AG09319 (cell line): Measurements from ENCODE around the gene MYO15A.
"Not testable (repeated sequence)": the region's sequence is repeated elsewhere in the genome, so short reads cannot be mapped to it uniquely, and the experiment has no call there.

Experiments
- DNase-seq: peaks from one replicate; pipeline ENCODE4 v3.0.0-alpha.2; 2010; ENCODE audit warnings: low read depth; ENCODE audit errors: extremely low read depth
- TF ChIP-seq, protein P1 (sequence below): IDR thresholded peaks from 2 replicates; pipeline ENCODE4 v1.5.1; 2011; ENCODE audit warnings: low read depth, mild to moderate bottlenecking, inconsistent platforms, low read length, moderate library complexity

MYO15A gene

DNA sequence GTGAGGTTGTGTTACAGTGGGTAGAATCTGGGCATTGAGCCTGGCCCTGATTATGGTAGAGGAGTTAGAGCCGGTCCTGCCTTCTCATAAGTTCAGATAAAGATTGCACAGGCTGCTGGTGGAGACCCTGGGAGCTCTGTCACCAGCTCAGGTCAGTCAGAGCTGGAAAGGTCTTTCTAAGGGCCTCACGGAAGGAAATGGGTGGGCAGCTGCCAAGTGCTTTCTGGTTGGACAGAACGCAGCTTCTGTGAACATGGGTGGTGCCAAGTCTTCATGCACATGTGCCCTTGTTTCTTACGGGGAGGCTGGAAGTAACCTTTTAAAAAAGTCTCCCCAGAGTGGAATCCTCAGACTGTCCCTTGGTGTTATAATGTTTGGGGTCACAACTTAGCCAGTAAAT, 90.0 kb downstream of the MYO15A start:
- TF ChIP-seq, protein P1, sequence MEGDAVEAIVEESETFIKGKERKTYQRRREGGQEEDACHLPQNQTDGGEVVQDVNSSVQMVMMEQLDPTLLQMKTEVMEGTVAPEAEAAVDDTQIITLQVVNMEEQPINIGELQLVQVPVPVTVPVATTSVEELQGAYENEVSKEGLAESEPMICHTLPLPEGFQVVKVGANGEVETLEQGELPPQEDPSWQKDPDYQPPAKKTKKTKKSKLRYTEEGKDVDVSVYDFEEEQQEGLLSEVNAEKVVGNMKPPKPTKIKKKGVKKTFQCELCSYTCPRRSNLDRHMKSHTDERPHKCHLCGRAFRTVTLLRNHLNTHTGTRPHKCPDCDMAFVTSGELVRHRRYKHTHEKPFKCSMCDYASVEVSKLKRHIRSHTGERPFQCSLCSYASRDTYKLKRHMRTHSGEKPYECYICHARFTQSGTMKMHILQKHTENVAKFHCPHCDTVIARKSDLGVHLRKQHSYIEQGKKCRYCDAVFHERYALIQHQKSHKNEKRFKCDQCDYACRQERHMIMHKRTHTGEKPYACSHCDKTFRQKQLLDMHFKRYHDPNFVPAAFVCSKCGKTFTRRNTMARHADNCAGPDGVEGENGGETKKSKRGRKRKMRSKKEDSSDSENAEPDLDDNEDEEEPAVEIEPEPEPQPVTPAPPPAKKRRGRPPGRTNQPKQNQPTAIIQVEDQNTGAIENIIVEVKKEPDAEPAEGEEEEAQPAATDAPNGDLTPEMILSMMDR: no peak

DNA sequence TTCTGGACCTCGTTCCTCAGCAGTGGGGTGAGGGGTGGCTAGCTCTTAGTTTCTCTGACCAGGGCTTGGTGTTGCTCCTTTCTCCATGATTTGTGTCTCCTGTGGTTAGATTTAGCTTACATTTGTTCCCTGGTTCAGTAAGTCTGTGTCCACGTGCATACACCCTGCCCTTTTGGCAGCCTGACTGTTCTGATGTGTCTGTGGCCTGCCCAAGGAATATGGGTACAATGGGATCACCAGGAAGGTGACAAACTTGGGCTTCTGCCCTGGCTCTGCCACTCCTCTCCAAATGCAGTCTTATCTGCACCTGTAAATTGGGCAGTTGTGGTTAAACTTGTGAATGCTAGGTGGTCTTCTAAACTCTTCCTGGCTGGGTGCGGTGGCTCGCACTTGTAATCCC, 92.6 kb downstream of the MYO15A start:
- TF ChIP-seq, protein P1: no peak
- no peak for DNase-seq

More for the DNA sequence above, 90.0 kb downstream of the MYO15A start:
- DNase-seq: no peak

DNA sequence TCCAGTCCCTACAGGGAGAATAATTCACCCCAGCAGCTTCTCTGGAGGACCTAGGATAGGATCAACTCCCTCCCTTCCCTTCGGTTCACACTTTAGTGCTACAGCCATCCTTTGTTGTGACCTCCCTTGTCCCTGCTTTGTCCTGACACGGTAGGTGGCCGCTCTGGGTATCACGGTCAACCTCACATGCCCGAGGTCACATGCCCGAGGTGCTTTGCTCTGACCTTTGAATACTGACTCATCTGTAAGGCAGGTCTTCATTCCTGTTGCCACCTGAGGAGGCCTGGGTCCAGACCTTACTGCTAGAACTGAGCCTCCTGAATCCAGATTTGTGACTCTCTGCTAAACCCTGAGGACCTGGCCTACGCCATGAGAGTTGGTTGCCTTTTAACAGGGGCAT, 94.8 kb downstream of the MYO15A start:
- TF ChIP-seq, protein P1: no peak
- no peak for DNase-seq

DNA sequence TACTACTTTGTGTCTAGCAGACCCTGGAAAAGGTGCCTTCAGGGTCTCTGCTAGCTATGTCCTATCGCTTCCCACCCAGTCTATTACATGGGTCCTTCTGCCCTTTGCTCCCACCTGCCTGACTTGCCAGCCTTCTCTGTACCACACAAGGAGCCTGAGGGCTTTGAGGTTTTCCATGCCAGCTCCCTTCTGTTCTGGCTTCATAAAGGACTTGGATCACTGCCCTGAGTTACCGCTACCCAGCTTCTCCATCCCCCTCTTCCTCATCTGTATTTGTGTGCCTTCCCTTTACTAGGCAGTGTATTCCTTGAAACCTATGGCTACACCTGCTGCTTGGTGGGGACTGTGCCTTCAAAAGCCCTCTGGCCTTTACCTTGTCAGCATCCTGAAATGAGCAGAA, 97.3 kb downstream of the MYO15A start:
- DNase-seq: no peak
- TF ChIP-seq, protein P1: no peak

DNA sequence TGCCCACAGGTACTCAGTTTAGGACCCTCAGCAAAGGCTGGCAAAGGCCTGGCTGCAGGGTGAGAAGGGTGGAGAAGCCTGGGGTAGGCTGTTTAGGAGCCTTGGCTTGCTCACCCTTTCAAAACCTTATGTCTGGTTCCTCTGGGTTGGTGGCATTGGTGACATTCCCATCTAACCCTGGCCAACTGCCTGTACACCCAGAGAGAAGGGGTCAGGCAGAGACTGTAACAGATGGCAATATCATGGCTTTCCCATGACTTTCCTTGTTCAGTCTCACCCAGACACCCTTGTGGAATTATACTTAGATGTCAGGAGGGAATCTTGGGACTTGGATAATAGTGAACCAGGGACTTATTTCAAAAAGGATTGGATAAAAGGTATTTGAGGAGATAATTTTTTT, 98.4 kb downstream of the MYO15A start:
- no peak for DNase-seq
- TF ChIP-seq, protein P1: no peak

DNA sequence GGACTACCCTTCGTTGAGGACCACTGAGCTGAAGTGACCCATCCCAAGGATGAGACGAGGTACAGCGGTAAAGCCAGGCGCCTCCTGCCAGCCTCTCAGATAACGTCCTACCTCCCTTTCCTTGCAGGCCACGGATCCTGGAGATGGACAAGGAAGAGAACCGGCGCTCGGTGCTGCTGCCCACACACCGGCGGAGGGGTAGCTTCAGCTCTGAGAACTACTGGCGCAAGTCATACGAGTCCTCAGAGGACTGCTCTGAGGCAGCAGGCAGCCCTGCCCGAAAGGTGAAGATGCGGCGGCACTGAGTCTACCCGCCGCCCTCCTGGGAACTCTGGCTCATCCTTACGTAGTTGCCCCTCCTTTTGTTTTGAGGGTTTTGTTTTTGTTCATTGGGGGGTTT, 99.5 kb downstream of the MYO15A start:
- TF ChIP-seq, protein P1: no peak
- DNase-seq: no peak

DNA sequence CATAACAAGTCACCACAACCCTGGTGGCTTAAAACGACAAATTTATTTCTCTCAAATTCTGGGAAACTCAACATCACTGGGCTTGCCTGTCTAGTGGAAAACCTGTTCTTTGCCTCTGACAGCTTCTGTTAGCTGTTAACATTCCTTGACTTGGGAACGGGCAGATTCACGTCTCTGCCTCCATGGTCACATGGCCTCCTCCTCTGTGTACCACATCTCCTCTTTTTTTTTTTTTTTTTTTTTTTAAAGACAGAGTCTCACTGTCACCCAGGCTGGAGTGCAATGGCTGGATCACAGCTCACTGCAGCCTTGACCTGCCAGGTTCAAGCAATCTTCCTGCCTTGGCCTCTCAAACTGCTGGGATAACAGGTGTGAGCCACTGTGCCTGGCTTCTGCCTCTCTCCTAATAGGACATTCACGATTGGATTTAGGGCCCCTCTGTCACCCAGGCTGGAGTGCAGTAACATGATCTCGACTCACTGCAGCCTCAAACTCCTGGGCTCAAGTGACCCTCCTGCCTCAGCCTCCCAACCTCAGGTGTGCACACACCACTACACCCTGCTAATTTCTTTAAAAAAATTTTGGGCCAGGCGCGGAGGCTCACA, 105.2 kb downstream of the MYO15A start:
- TF ChIP-seq, protein P1: no peak

DNA sequence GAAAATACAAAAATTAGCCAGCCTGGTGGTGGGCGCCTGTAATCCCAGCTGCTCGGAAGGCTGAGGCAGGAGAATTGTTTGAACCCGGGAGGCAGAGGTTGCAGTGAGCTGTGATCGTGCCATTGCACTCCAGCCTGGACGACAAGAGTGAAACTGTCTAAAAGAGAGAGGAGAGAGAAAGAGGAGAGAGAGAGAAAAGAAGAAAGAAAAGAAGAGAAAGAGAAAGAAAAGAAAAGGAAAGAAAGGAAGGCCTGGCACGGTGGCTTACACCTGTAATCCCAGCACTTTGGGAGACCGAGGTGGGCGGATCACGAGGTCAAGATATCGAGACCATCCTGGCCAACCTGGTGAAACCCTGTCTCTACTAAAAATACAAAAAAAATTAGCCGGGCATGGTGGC, 108.3 kb downstream of the MYO15A start:
- DNase-seq: not testable (repeated sequence)

More for the DNA sequence above, 105.2 kb downstream of the MYO15A start:
- DNase-seq: no peak
